Activated gamma-delta T cell treated with anti-CD3 and anti-CD28 coated beads, Interleukin-2, amount 50 U/mL, for 16 hours (primary cell): ENCODE results near the gene TCF4.

Experiments used
- DNase-seq: peaks from one replicate; pipeline ENCODE4 v3.0.0-alpha.2; 2020; ENCODE audit warnings: low read depth

Gene TCF4

GRCh38 chr18:55320424-55321264 lies 267.3 kb downstream of the TCF4 start:
- DNase-seq, result no peak

GRCh38 chr18:55319459-55320193 lies 268.4 kb downstream of the TCF4 start:
- DNase-seq, result no peak

- DNase-seq, result no peak
Measured at GRCh38 chr18:55318951-55319441, 269.0 kb downstream of the TCF4 start.

- DNase-seq, result no peak
Measured at GRCh38 chr18:55317864-55318263, 270.1 kb downstream of the TCF4 start.

- no peak for DNase-seq
Measured at GRCh38 chr18:55317324-55317723, 270.7 kb downstream of the TCF4 start.

- DNase-seq, result no peak
Measured at GRCh38 chr18:55316486-55317184, 271.4 kb downstream of the TCF4 start.

- no peak for DNase-seq
Measured at GRCh38 chr18:55314615-55315237, 273.3 kb downstream of the TCF4 start.

GRCh38 chr18:55314031-55314430 lies 274.0 kb downstream of the TCF4 start:
- no peak for DNase-seq

- no peak for DNase-seq
Measured at GRCh38 chr18:55310863-55311262, 277.1 kb downstream of the TCF4 start.

- DNase-seq, result no peak
Measured at GRCh38 chr18:55310044-55310676, 277.8 kb downstream of the TCF4 start.

- DNase-seq, result no peak
Measured at GRCh38 chr18:55309249-55309648, 278.7 kb downstream of the TCF4 start.

GRCh38 chr18:55307505-55307904 lies 280.5 kb downstream of the TCF4 start:
- DNase-seq, result no peak

GRCh38 chr18:55306359-55307024 lies 281.5 kb downstream of the TCF4 start:
- no peak for DNase-seq

- no peak for DNase-seq
Measured at GRCh38 chr18:55302167-55302833, 285.7 kb downstream of the TCF4 start.

GRCh38 chr18:55301824-55302166 lies 286.2 kb downstream of the TCF4 start:
- DNase-seq, result no peak

GRCh38 chr18:55300936-55301531 lies 287.0 kb downstream of the TCF4 start:
- no peak for DNase-seq

GRCh38 chr18:55300421-55300935 lies 287.5 kb downstream of the TCF4 start:
- DNase-seq, result no peak

- no peak for DNase-seq
Measured at GRCh38 chr18:55296778-55297177, 291.2 kb downstream of the TCF4 start.

GRCh38 chr18:55296115-55296514 lies 291.9 kb downstream of the TCF4 start:
- no peak for DNase-seq

- no peak for DNase-seq
Measured at GRCh38 chr18:55290898-55291297, 297.1 kb downstream of the TCF4 start.
